GM19438 (cell line): ENCODE data around the gene EHD2.
A peak's percentile ranks its signal among the peaks of the same experiment; 100 is the strongest.
"Not testable (repeated sequence)": the region's sequence is repeated elsewhere in the genome, so short reads cannot be mapped to it uniquely, and the experiment has no call there.

Source experiments
- ATAC-seq: cut with Tn5 transposase; IDR thresholded peaks from one replicate; pipeline ENCODE4 v1.9.1; 2021; ENCODE audit warnings: low read depth; ENCODE audit not compliant: unreplicated experiment

The EHD2 gene

GRCh38 chr19:47745010-47745901 is 32.0 kb downstream of the EHD2 start, which contains the start of gene NOP53:
NOP53 (plus strand) TSS chr19:47745546; CDS start chr19:47745560, 14 bp downstream.
- ATAC-seq = peak; percentile 75

GRCh38 chr19:47746129-47746528 is 32.9 kb downstream of the EHD2 start:
- ATAC-seq = not testable (repeated sequence)

- ATAC-seq = no peak
Observed at GRCh38 chr19:47749326-47749725, 36.1 kb downstream of the EHD2 start.

- no peak for ATAC-seq
Observed at GRCh38 chr19:47750752-47751151, 37.5 kb downstream of the EHD2 start.

- ATAC-seq = no peak
Observed at GRCh38 chr19:47752440-47753211, 39.4 kb downstream of the EHD2 start.

GRCh38 chr19:47754206-47755064 is 41.2 kb downstream of the EHD2 start:
- no peak for ATAC-seq

- ATAC-seq = no peak
Observed at GRCh38 chr19:47755065-47755761, 42.0 kb downstream of the EHD2 start.

GRCh38 chr19:47755762-47756626 is 42.8 kb downstream of the EHD2 start:
- ATAC-seq = no peak

- ATAC-seq = no peak
Observed at GRCh38 chr19:47756627-47756929, 43.4 kb downstream of the EHD2 start.

- ATAC-seq = no peak
Observed at GRCh38 chr19:47756953-47757608, 43.9 kb downstream of the EHD2 start.

- no peak for ATAC-seq
Observed at GRCh38 chr19:47757617-47758442, 44.6 kb downstream of the EHD2 start.

- no peak for ATAC-seq
Observed at GRCh38 chr19:47758443-47758804, 45.2 kb downstream of the EHD2 start.

- ATAC-seq = no peak
Observed at GRCh38 chr19:47760632-47760999, 47.4 kb downstream of the EHD2 start.

- ATAC-seq = no peak
Observed at GRCh38 chr19:47761566-47761965, 48.3 kb downstream of the EHD2 start.

- no peak for ATAC-seq
Observed at GRCh38 chr19:47762151-47762550, 48.9 kb downstream of the EHD2 start.

- ATAC-seq = no peak
Observed at GRCh38 chr19:47762615-47763308, 49.5 kb downstream of the EHD2 start.

GRCh38 chr19:47764705-47765104 is 51.5 kb downstream of the EHD2 start:
- ATAC-seq = not testable (repeated sequence)
